HCT116 (cell line): ENCODE data around the gene ADGRG4.

Experiments used
- CEBPB ChIP-seq: IDR thresholded peaks from 2 replicates; pipeline ENCODE4 v1.6.1; 2012; ENCODE audit warnings: low read depth
- EGR1 ChIP-seq: IDR thresholded peaks from 2 replicates; pipeline ENCODE4 v1.6.1; 2012; ENCODE audit warnings: low read depth
- EZH2 ChIP-seq: fragments of 200-600 bp; sonication (generic); IDR thresholded peaks from 2 replicates; pipeline ENCODE4 v1.6.1; 2017; ENCODE audit warnings: antibody characterized with exemption, mixed run types
- EZH2phosphoT487 ChIP-seq: fragments of 200-600 bp; IDR thresholded peaks from 2 replicates; pipeline ENCODE4 v1.6.1; 2018; ENCODE audit warnings: antibody characterized with exemption, borderline replicate concordance
- POLR2A ChIP-seq: IDR thresholded peaks from 2 replicates; pipeline ENCODE4 v1.7.0; 2011; ENCODE audit warnings: borderline replicate concordance; ENCODE audit not compliant: insufficient read depth, insufficient read length; ENCODE audit errors: extremely low read depth
- POLR2AphosphoS5 ChIP-seq: IDR thresholded peaks from 2 replicates; pipeline ENCODE4 v1.6.1; 2011; ENCODE audit warnings: mild to moderate bottlenecking, low read depth, low read length, moderate library complexity
- RAD21 ChIP-seq: IDR thresholded peaks from 2 replicates; pipeline ENCODE4 v1.6.1; 2012; ENCODE audit warnings: low read depth, mild to moderate bottlenecking
- SIN3A ChIP-seq: IDR thresholded peaks from 2 replicates; pipeline ENCODE4 v1.6.1; 2012; ENCODE audit warnings: low read depth
- YY1 ChIP-seq: IDR thresholded peaks from 2 replicates; pipeline ENCODE4 v1.6.1; 2011; ENCODE audit warnings: low read length, low read depth, moderate library complexity, mild to moderate bottlenecking; ENCODE audit not compliant: insufficient replicate concordance; ENCODE audit errors: extremely low read depth
- ZNF274 ChIP-seq: fragments of 200-500 bp; sonication (Bioruptor generic); IDR thresholded peaks from 2 replicates; pipeline ENCODE4 v1.6.1; 2014; ENCODE audit warnings: mild to moderate bottlenecking, low read depth, low read length, inconsistent platforms
- TF ChIP-seq, protein P1 (sequence below), 3 experiments: fragments of 200-600 bp in 1 of 3; sonication (generic) in 1 of 3; IDR thresholded peaks in 2 of 3; conservative IDR thresholded peaks in 1 of 3; 2 replicates each; pipeline ENCODE4 v1.5.1; 2012 to 2017; ENCODE audit warnings: low read depth in 2 of 3, low read length in 2 of 3, antibody characterized with exemption in 1 of 3, borderline replicate concordance in 1 of 3, control low read depth in 1 of 3, mild to moderate bottlenecking in 1 of 3, mixed read lengths in 1 of 3, mixed run types in 1 of 3, moderate library complexity in 1 of 3; ENCODE audit not compliant: insufficient read depth in 1 of 3
- TF ChIP-seq, protein P2 (sequence below): IDR thresholded peaks from 2 replicates; pipeline ENCODE4 v1.6.1; 2011; ENCODE audit warnings: mild to moderate bottlenecking, low read length, moderate library complexity; ENCODE audit not compliant: insufficient replicate concordance; ENCODE audit errors: extremely low read depth
- TF ChIP-seq, protein P3 (sequence below): IDR thresholded peaks from 2 replicates; pipeline ENCODE4 v1.6.1; 2012

DNA sequence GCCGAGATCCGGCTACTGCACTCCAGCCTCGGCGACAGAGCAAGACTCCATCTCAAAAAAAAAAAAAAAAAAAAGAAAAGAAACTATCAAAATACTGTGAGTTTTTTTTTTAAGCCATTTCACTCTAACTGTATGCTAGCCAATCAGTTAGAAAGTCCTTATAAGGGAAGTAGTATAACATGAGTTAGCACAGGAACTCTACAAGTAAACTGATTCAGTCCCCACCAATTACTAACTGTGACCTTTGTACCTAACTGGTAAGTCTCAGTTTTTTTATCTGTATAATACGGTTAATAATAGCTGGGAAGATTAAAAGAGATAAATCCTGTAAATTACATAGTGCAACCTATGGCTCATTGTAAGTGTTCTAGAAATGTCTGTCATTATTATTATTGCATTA lies 151.9 kb downstream of the ADGRG4 start:
- TF ChIP-seq, protein P1, sequence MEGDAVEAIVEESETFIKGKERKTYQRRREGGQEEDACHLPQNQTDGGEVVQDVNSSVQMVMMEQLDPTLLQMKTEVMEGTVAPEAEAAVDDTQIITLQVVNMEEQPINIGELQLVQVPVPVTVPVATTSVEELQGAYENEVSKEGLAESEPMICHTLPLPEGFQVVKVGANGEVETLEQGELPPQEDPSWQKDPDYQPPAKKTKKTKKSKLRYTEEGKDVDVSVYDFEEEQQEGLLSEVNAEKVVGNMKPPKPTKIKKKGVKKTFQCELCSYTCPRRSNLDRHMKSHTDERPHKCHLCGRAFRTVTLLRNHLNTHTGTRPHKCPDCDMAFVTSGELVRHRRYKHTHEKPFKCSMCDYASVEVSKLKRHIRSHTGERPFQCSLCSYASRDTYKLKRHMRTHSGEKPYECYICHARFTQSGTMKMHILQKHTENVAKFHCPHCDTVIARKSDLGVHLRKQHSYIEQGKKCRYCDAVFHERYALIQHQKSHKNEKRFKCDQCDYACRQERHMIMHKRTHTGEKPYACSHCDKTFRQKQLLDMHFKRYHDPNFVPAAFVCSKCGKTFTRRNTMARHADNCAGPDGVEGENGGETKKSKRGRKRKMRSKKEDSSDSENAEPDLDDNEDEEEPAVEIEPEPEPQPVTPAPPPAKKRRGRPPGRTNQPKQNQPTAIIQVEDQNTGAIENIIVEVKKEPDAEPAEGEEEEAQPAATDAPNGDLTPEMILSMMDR (IDR thresholded peaks at IDR 0.05 in 2 of 3, conservative IDR thresholded peaks at IDR 0.05 in 1 of 3; ENCODE audit: borderline replicate concordance in 1 of 3, insufficient read depth in 1 of 3, low read depth in 2 of 3, low read length in 2 of 3): no peak
- TF ChIP-seq, protein P2, sequence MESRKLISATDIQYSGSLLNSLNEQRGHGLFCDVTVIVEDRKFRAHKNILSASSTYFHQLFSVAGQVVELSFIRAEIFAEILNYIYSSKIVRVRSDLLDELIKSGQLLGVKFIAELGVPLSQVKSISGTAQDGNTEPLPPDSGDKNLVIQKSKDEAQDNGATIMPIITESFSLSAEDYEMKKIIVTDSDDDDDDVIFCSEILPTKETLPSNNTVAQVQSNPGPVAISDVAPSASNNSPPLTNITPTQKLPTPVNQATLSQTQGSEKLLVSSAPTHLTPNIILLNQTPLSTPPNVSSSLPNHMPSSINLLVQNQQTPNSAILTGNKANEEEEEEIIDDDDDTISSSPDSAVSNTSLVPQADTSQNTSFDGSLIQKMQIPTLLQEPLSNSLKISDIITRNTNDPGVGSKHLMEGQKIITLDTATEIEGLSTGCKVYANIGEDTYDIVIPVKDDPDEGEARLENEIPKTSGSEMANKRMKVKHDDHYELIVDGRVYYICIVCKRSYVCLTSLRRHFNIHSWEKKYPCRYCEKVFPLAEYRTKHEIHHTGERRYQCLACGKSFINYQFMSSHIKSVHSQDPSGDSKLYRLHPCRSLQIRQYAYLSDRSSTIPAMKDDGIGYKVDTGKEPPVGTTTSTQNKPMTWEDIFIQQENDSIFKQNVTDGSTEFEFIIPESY: no peak
- TF ChIP-seq POLR2AphosphoS5 (no peak), POLR2A (no peak), EZH2 (no peak), YY1 (no peak), EZH2phosphoT487 (no peak), SIN3A (no peak), ZNF274 (no peak), CEBPB (no peak), RAD21 (no peak), EGR1 (no peak)
- TF ChIP-seq, protein P3, sequence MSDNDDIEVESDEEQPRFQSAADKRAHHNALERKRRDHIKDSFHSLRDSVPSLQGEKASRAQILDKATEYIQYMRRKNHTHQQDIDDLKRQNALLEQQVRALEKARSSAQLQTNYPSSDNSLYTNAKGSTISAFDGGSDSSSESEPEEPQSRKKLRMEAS: no peak
